Naive thymus-derived CD4-positive, alpha-beta T cell (primary cell): Measurements from ENCODE around the gene HNRNPUL1. TPM values are rescaled to one million over a fixed set of nuclear protein-coding genes. Genes with fewer than 3 reads are reported as not detected.
"Not testable (repeated sequence)": the region's sequence is repeated elsewhere in the genome, so short reads cannot be mapped to it uniquely, and the experiment has no call there.

Experiments used
- ATAC-seq: fragments of 150-1000 bp; cut with Tn5 transposase; 2 replicates; pipeline ENCODE4 v1.10.0; 2021; ENCODE audit warnings: mild to moderate bottlenecking, moderate library complexity
- CTCF ChIA-PET: fragments of 350-600 bp; sonication (Branson Sonifier 250); formaldehyde crosslinking; loops from one replicate; lab custom pipeline; 2021; ENCODE audit warnings: antibody characterized with exemption; lab: Charles Lee
- POLR2A ChIA-PET: fragments of 350-600 bp; sonication (Branson Sonifier 250); formaldehyde crosslinking; loops from one replicate; lab custom pipeline; 2021; ENCODE audit warnings: antibody characterized with exemption, inconsistent platforms; lab: Charles Lee
- DNase-seq, 9 donors: peaks; one replicate each; pipeline versions ENCODE4 v3.0.0 to v3.0.0-alpha.2; 2020 to 2022; ENCODE audit warnings: mixed read lengths in 1 of 9
- H3K27ac ChIP-seq: one replicate; pipeline ENCODE4 v1.7.0; 2013; ENCODE audit warnings: mild to moderate bottlenecking, low read depth, low read length, moderate library complexity
- H3K27me3 ChIP-seq, 2 donors: one replicate each; pipeline ENCODE4 v1.7.0; 2013; ENCODE audit warnings: low read length in 2 of 2, mild to moderate bottlenecking in 2 of 2, moderate library complexity in 2 of 2; ENCODE audit not compliant: control insufficient read depth in 2 of 2, insufficient read depth in 2 of 2
- H3K36me3 ChIP-seq, 3 experiments: 1 replicate in 2 of 3; 2 replicates in 1 of 3; pipeline ENCODE4 v1.7.0; 2013; ENCODE audit warnings: low read length in 3 of 3, mild to moderate bottlenecking in 3 of 3, moderate library complexity in 1 of 3; ENCODE audit not compliant: insufficient read depth in 3 of 3, control insufficient read depth in 2 of 3
- H3K4me1 ChIP-seq, 2 donors: one replicate each; pipeline ENCODE4 v1.7.0; 2013; ENCODE audit warnings: low read length in 2 of 2, mild to moderate bottlenecking in 2 of 2, moderate library complexity in 1 of 2; ENCODE audit not compliant: control insufficient read depth in 2 of 2, insufficient read depth in 2 of 2
- H3K4me3 ChIP-seq: 2 replicates; pipeline ENCODE4 v1.7.0; 2013; ENCODE audit warnings: mild to moderate bottlenecking, low read length
- H3K9me3 ChIP-seq, 3 experiments: 1 replicate in 2 of 3; 2 replicates in 1 of 3; pipeline ENCODE4 v1.7.0; 2013; ENCODE audit warnings: low read length in 3 of 3; ENCODE audit not compliant: control insufficient read depth in 2 of 3
- H3K27ac Mint-ChIP-seq, 9 donors: one replicate each; pipeline ENCODE4 v1.8.0; 2020 to 2022; ENCODE audit warnings: mixed read lengths in 9 of 9, mild to moderate bottlenecking in 8 of 9, moderate library complexity in 5 of 9, inconsistent platforms in 2 of 9
- H3K27me3 Mint-ChIP-seq, 5 donors: one replicate each; pipeline ENCODE4 v1.8.0; 2021 to 2022; ENCODE audit warnings: mixed read lengths in 5 of 5, mild to moderate bottlenecking in 1 of 5
- H3K36me3 Mint-ChIP-seq, 5 donors: one replicate each; pipeline ENCODE4 v1.8.0; 2020 to 2022; ENCODE audit warnings: mixed read lengths in 5 of 5, mild to moderate bottlenecking in 3 of 5, inconsistent platforms in 1 of 5
- H3K4me1 Mint-ChIP-seq, 7 donors: one replicate each; pipeline ENCODE4 v1.8.0; 2020 to 2022; ENCODE audit warnings: mixed read lengths in 7 of 7, mild to moderate bottlenecking in 3 of 7, inconsistent platforms in 1 of 7
- H3K4me3 Mint-ChIP-seq, 10 donors: one replicate each; pipeline ENCODE4 v1.8.0; 2020 to 2022; ENCODE audit warnings: mild to moderate bottlenecking in 10 of 10, mixed read lengths in 10 of 10, moderate library complexity in 6 of 10, inconsistent platforms in 2 of 10
- H3K9me3 Mint-ChIP-seq, 11 donors: one replicate each; pipeline ENCODE4 v1.8.0; 2020 to 2022; ENCODE audit warnings: mixed read lengths in 11 of 11, mild to moderate bottlenecking in 4 of 11, inconsistent platforms in 1 of 11, moderate library complexity in 1 of 11
- intact Hi-C, 2 donors: fragments of 100-400 bp; cut with micrococcal nuclease; formaldehyde crosslinking; loops; one replicate each; pipeline ENCODE4 v1.15.1; 2023
- polyA plus RNA-seq, 2 donors: library from polyadenylated mRNA; unstranded; fragments of 300-500 nt; fragmentation: Illumina TruSeq; gene quantifications; one replicate each; pipeline ENCODE4 v1.2.3, GENCODE V29; 2021
- total RNA-seq, 6 experiments: library from RNA in 5 of 6; stranded (reverse) in 5 of 6; gene quantifications; 1 replicate in 5 of 6; 2 replicates in 1 of 6; pipeline ENCODE4 v1.2.3 and lab custom pipeline; 2021 to 2026

Gene HNRNPUL1
- total and polyA plus RNA-seq, 7 experiments from 2014 or later, result 51.4 to 319 (median 270) TPM

- intact Hi-C loops, result loop anchor here (1.0 to 2.0 kb wide), 3 partner anchors 21 to 37 kb away; no protein-coding TSS in a partner anchor
- Mint-ChIP-seq H3K27me3 (peaks cover 6 to 21% (median 11%) of the 10 kb centered on the region in 5 donors), H3K36me3 (peaks cover 0 to 2% (median 0%) of the 10 kb centered on the region in 5 donors), H3K27ac (peak overlapping the region; percentile 74 to 94 (median 84)), H3K4me3 (peak overlapping the region; percentile 75 to 93 (median 85)), H3K9me3 (peaks cover 0 to 2% (median 0%) of the 10 kb centered on the region in 11 donors), H3K4me1 (peaks cover 5 to 21% (median 16%) of the 10 kb centered on the region in 7 donors)
- Histone ChIP-seq H3K4me3 (peak overlapping the region; percentile 58), H3K27me3 (no peaks in the 10 kb centered on the region), H3K4me1 (peaks cover 7 to 11% of the 10 kb centered on the region in 2 donors), H3K27ac (peak overlapping the region; percentile 51), H3K36me3 (no peaks in the 10 kb centered on the region), H3K9me3 (no peaks in the 10 kb centered on the region)
- DNase-seq (peak in 4 of 9 donors; percentile 10 to 36 (median 14)), ATAC-seq (peak; percentile 48)
- ChIA-PET CTCF (interaction anchor here (0.6 to 0.7 kb wide), 2 partner anchors 78 to 250 kb away, joined by 3 to 5 read pairs; no protein-coding TSS in a partner anchor), POLR2A (interaction anchor here (0.6 to 2.9 kb wide), 8 partner anchors 21 to 685 kb away, joined by 3 to 24 read pairs (median 3); partner anchors contain the start of gene HNRNPUL1)
These were observed 38.7 kb upstream of the HNRNPUL1 start for GRCh38 chr19:41225238-41226052.

- Histone ChIP-seq H3K9me3 (no peaks in the 10 kb centered on the region), H3K27me3 (no peaks in the 10 kb centered on the region), H3K4me3 (peak overlapping the region; percentile 58), H3K36me3 (no peaks in the 10 kb centered on the region), H3K27ac (peak overlapping the region; percentile 51), H3K4me1 (peaks cover 7 to 11% of the 10 kb centered on the region in 2 donors)
- Mint-ChIP-seq H3K4me3 (peak overlapping the region; percentile 82 to 96 (median 90)), H3K9me3 (peaks cover 0 to 2% (median 0%) of the 10 kb centered on the region in 11 donors), H3K4me1 (peaks cover 5 to 21% (median 16%) of the 10 kb centered on the region in 7 donors), H3K27ac (peak overlapping the region; percentile 31 to 90 (median 88)), H3K36me3 (peaks cover 0 to 2% (median 0%) of the 10 kb centered on the region in 5 donors), H3K27me3 (peaks cover under 1 to 14% (median 5%) of the 10 kb centered on the region in 5 donors)
- DNase-seq, result peak; percentile 18 to 66 (median 47)
- ChIA-PET POLR2A (interaction anchor here (0.6 to 2.9 kb wide), 7 partner anchors 22 to 686 kb away, joined by 3 to 24 read pairs (median 3); partner anchors contain the start of gene HNRNPUL1), CTCF (interaction anchor here (0.7 kb wide), 1 partner anchor 77 kb away, joined by 3 read pairs; no protein-coding TSS in a partner anchor)
- peak; percentile 69 for ATAC-seq
- intact Hi-C loops, result loop anchor here (1.0 to 2.0 kb wide), 3 partner anchors 22 to 37 kb away; no protein-coding TSS in a partner anchor
These were observed 37.9 kb upstream of the HNRNPUL1 start for GRCh38 chr19:41226053-41226873.

GRCh38 chr19:41226874-41227390, 37.2 kb upstream of the HNRNPUL1 start:
- ATAC-seq, result no peak
- Mint-ChIP-seq H3K4me3 (peak overlapping the region; percentile 82 to 96 (median 90)), H3K36me3 (peaks cover 0 to 2% (median 0%) of the 10 kb centered on the region in 5 donors), H3K4me1 (peaks cover 5 to 21% (median 16%) of the 10 kb centered on the region in 7 donors), H3K27ac (peak overlapping the region; percentile 31 to 90 (median 83)), H3K27me3 (peaks cover 0 to 12% (median 5%) of the 10 kb centered on the region in 5 donors), H3K9me3 (peaks cover 0 to 2% (median 0%) of the 10 kb centered on the region in 11 donors)
- POLR2A ChIA-PET, result interaction anchor here (1.0 to 2.9 kb wide), 5 partner anchors 32 to 456 kb away, joined by 3 to 24 read pairs (median 4); partner anchors contain the start of gene HNRNPUL1
- Histone ChIP-seq H3K4me3 (peak overlapping the region; percentile 58), H3K27me3 (no peaks in the 10 kb centered on the region), H3K9me3 (no peaks in the 10 kb centered on the region), H3K27ac (peak overlapping the region; percentile 51), H3K36me3 (no peaks in the 10 kb centered on the region), H3K4me1 (peaks cover 7 to 11% of the 10 kb centered on the region in 2 donors)
- intact Hi-C loops, result loop anchor here (1.0 to 2.0 kb wide), 3 partner anchors 23 to 36 kb away; no protein-coding TSS in a partner anchor
- DNase-seq, result peak in 1 of 9 donors; percentile 33
- CTCF ChIA-PET, result no interaction called here

- Mint-ChIP-seq H3K27me3 (peaks cover 0 to 5% (median 3%) of the 10 kb centered on the region in 5 donors), H3K27ac (peak overlapping the region in 2 of 9 donors; percentile 29 to 48), H3K36me3 (peaks cover 0 to 2% (median 0%) of the 10 kb centered on the region in 5 donors), H3K4me3 (no peak overlapping the region), H3K9me3 (peaks cover 0 to 2% (median 0%) of the 10 kb centered on the region in 11 donors), H3K4me1 (peaks cover 5 to 21% (median 16%) of the 10 kb centered on the region in 7 donors)
- H3K4me1 ChIP-seq, result peaks cover 7 to 11% of the 10 kb centered on the region in 2 donors
- intact Hi-C loops, result no loop called here
- CTCF ChIA-PET, result interaction anchor here (0.6 to 1.0 kb wide), 2 partner anchors 26 to 27 kb away, joined by 4 to 6 read pairs; no protein-coding TSS in a partner anchor
- H3K36me3 ChIP-seq, result no peaks in the 10 kb centered on the region
- DNase-seq (no peak), ATAC-seq (no peak)
- no peak overlapping the region for H3K4me3 ChIP-seq
- no peaks in the 10 kb centered on the region for H3K27me3 ChIP-seq
- POLR2A ChIA-PET, result interaction anchor here (0.8 kb wide), 2 partner anchors 22 to 32 kb away, joined by 4 read pairs; no protein-coding TSS in a partner anchor
- H3K9me3 ChIP-seq, result no peaks in the 10 kb centered on the region
- no peak overlapping the region for H3K27ac ChIP-seq
These were observed 35.7 kb upstream of the HNRNPUL1 start for GRCh38 chr19:41228486-41228885.

- H3K9me3 Mint-ChIP-seq, H3K4me3 ChIP-seq, intact Hi-C loops, H3K27ac Mint-ChIP-seq, H3K27ac ChIP-seq, H3K9me3 ChIP-seq, H3K27me3 ChIP-seq, H3K36me3 ChIP-seq, H3K36me3 Mint-ChIP-seq, H3K27me3 Mint-ChIP-seq, H3K4me3 Mint-ChIP-seq, DNase-seq, ATAC-seq: not testable (repeated sequence)
- peaks cover 7 to 11% of the 10 kb centered on the region in 2 donors for H3K4me1 ChIP-seq
- peaks cover 5 to 18% (median 16%) of the 10 kb centered on the region in 7 donors for H3K4me1 Mint-ChIP-seq
- POLR2A ChIA-PET, result interaction anchor here (0.8 kb wide), 1 partner anchor 22 kb away, joined by 4 read pairs; no protein-coding TSS in a partner anchor
- CTCF ChIA-PET, result interaction anchor here (1.0 kb wide), 1 partner anchor 27 kb away, joined by 4 read pairs; no protein-coding TSS in a partner anchor
These were observed 34.8 kb upstream of the HNRNPUL1 start for GRCh38 chr19:41229338-41229737.
